ENCODE measurements around the gene CD7.

The CD7 gene

GRCh38 chr17:82328141-82328993, 11.0 kb upstream of the CD7 start:
- peak in 1 of 14 donors; percentile 19 for DNase-seq

- DNase-seq: no peak
These were observed 10.3 kb upstream of the CD7 start for GRCh38 chr17:82327757-82328140.

GRCh38 chr17:82327289-82327688, 9.9 kb upstream of the CD7 start:
- DNase-seq: no peak

- DNase-seq: no peak
These were observed 8.1 kb upstream of the CD7 start for GRCh38 chr17:82325286-82326180.

GRCh38 chr17:82324566-82325285, 7.3 kb upstream of the CD7 start:
- DNase-seq: no peak

- no peak for DNase-seq
These were observed 6.3 kb upstream of the CD7 start for GRCh38 chr17:82323514-82324234.

- DNase-seq: no peak
These were observed 5.4 kb upstream of the CD7 start for GRCh38 chr17:82322526-82323453.

GRCh38 chr17:82321947-82322466, 4.6 kb upstream of the CD7 start:
- no peak for DNase-seq

- peak in 3 of 14 donors; percentile 6 to 36 (median 17) for DNase-seq
These were observed 3.8 kb upstream of the CD7 start for GRCh38 chr17:82320956-82321927.

GRCh38 chr17:82320140-82320840, 2.9 kb upstream of the CD7 start:
- DNase-seq: no peak

- DNase-seq: no peak
These were observed 2.2 kb upstream of the CD7 start for GRCh38 chr17:82319619-82320062.

GRCh38 chr17:82318772-82319606, 1.6 kb upstream of the CD7 start:
- DNase-seq: no peak

- DNase-seq: no peak
These were observed 726 bp upstream of the CD7 start for GRCh38 chr17:82318169-82318498.

GRCh38 chr17:82316651-82317393, 586 bp downstream of the CD7 start:
- DNase-seq: no peak

- DNase-seq: no peak
These were observed 1.6 kb downstream of the CD7 start for GRCh38 chr17:82315703-82316358.
